ENCODE results near the gene CRTC2. TPM values are rescaled to one million over a fixed set of nuclear protein-coding genes. Genes with fewer than 3 reads are reported as not detected.

The CRTC2 gene
- total and polyA plus RNA-seq, 4 donors, result 17.7 to 48.7 (median 42.6) TPM

- H3K9me3 ChIP-seq (ENCODE audit: control insufficient read depth in 4 of 4, insufficient read depth in 3 of 4, low read length in 3 of 4), result no peaks in the 10 kb centered on the region
- H3K9ac ChIP-seq (ENCODE audit: insufficient read depth in 1 of 2, low read length in 2 of 2), result peak overlapping the region; percentile 66 to 96
- 1% methylated on average over 22 of the region's 22 CpGs for WGBS, 2 donors
- H3K27me3 ChIP-seq (ENCODE audit: control insufficient read depth in 3 of 3, insufficient read depth in 3 of 3, low read length in 2 of 3), result no peaks in the 10 kb centered on the region
- peak overlapping the region; percentile 94 to 96 for H3K27ac ChIP-seq (ENCODE audit: low read depth in 1 of 2, low read length in 1 of 2)
- H3K4me1 ChIP-seq (ENCODE audit: control insufficient read depth in 5 of 5, insufficient read depth in 5 of 5, low read length in 5 of 5), result peaks cover 7 to 52% (median 13%) of the 10 kb centered on the region in 5 donors
- DNase-seq (peak in 2 of 3 donors; percentile 64 to 72), ATAC-seq (ENCODE audit: insufficient read depth, low FRiP score) (no peak)
- no peak for TF ChIP-seq CTCF (IDR thresholded peaks at IDR 0.05; ENCODE audit: control extremely low read depth, extremely low read depth)
- H3K4me3 ChIP-seq, result peak overlapping the region; percentile 55
- peaks cover 0 to 9% (median 7%) of the 10 kb centered on the region in 4 donors for H3K36me3 ChIP-seq (ENCODE audit: control insufficient read depth in 4 of 4, insufficient read depth in 4 of 4, low read length in 4 of 4)
These were observed 5.5 kb upstream of the CRTC2 start for GRCh38 chr1:153963850-153964331.

- no peak for TF ChIP-seq CTCF (IDR thresholded peaks at IDR 0.05; ENCODE audit: control extremely low read depth, extremely low read depth)
- Histone ChIP-seq H3K4me3 (peak within 1 kb of the TSS; percentile 59), H3K36me3 (ENCODE audit: control insufficient read depth in 4 of 4, insufficient read depth in 4 of 4, low read length in 4 of 4) (peaks cover 0 to 9% (median 7%) of the 10 kb centered on the region in 4 donors), H3K27me3 (ENCODE audit: control insufficient read depth in 3 of 3, insufficient read depth in 3 of 3, low read length in 2 of 3) (no peaks in the 10 kb centered on the region), H3K9ac (ENCODE audit: insufficient read depth in 1 of 2, low read length in 2 of 2) (peak within 1 kb of the TSS; percentile 85 to 96), H3K9me3 (ENCODE audit: control insufficient read depth in 4 of 4, insufficient read depth in 3 of 4, low read length in 3 of 4) (no peaks in the 10 kb centered on the region), H3K4me1 (ENCODE audit: control insufficient read depth in 5 of 5, insufficient read depth in 5 of 5, low read length in 5 of 5) (peaks cover 7 to 50% (median 12%) of the 10 kb centered on the region in 5 donors), H3K27ac (ENCODE audit: low read depth in 1 of 2, low read length in 1 of 2) (peak within 1 kb of the TSS; percentile 94 to 96)
- WGBS, 2 donors, result 1% methylated on average over 51 to 54 of the region's 54 CpGs
- peak; percentile 99 for DNase-seq
- peak; percentile 74 for ATAC-seq (ENCODE audit: insufficient read depth, low FRiP score)
These were observed 4.8 kb upstream of the CRTC2 start, which contains the start of gene SLC39A1 for GRCh38 chr1:153963030-153963849. Gene SLC39A1, minus strand, starts transcription at chr1:153963537. Its CDS starts 822 bp downstream, at chr1:153962715.

- ATAC-seq (ENCODE audit: insufficient read depth, low FRiP score) (no peak), DNase-seq (peak in 1 of 3 donors; percentile 12)
- Histone ChIP-seq H3K9me3 (ENCODE audit: control insufficient read depth in 4 of 4, insufficient read depth in 3 of 4, low read length in 3 of 4) (no peaks in the 10 kb centered on the region), H3K36me3 (ENCODE audit: control insufficient read depth in 4 of 4, insufficient read depth in 4 of 4, low read length in 4 of 4) (peaks cover 0 to 9% (median 7%) of the 10 kb centered on the region in 4 donors), H3K27me3 (ENCODE audit: control insufficient read depth in 3 of 3, insufficient read depth in 3 of 3, low read length in 2 of 3) (no peaks in the 10 kb centered on the region), H3K9ac (ENCODE audit: insufficient read depth in 1 of 2, low read length in 2 of 2) (peak overlapping the region; percentile 78 to 85), H3K27ac (ENCODE audit: low read depth in 1 of 2, low read length in 1 of 2) (peak overlapping the region; percentile 94 to 96), H3K4me1 (ENCODE audit: control insufficient read depth in 5 of 5, insufficient read depth in 5 of 5, low read length in 5 of 5) (peaks cover 9 to 54% (median 13%) of the 10 kb centered on the region in 5 donors), H3K4me3 (peak overlapping the region; percentile 59)
- no peak for TF ChIP-seq CTCF (IDR thresholded peaks at IDR 0.05; ENCODE audit: control extremely low read depth, extremely low read depth)
- 44 to 62% methylated on average over 16 of the region's 16 CpGs for WGBS, 2 donors
These were observed 3.9 kb upstream of the CRTC2 start for GRCh38 chr1:153962088-153963029.

Data from lung (tissue), 12 donors.